HepG2 (cell line): ENCODE results near the gene TMBIM6. TPM values are rescaled to one million over a fixed set of nuclear protein-coding genes. Genes with fewer than 3 reads are reported as not detected.

Experiments
- ASH2L ChIP-seq: fragments of 300-600, 200-600 bp; sonication (generic); IDR thresholded peaks from 2 replicates; pipeline ENCODE4 v1.7.0; 2017; ENCODE audit warnings: low read depth, mild to moderate bottlenecking, moderate library complexity, mixed read lengths, low read length; ENCODE audit not compliant: insufficient read length
- BRCA1 ChIP-seq: sonication (generic); formaldehyde crosslinking; IDR thresholded peaks from 2 replicates; pipeline ENCODE4 v1.4.0; 2020; ENCODE audit warnings: missing genetic modification reagents
- ELF4 ChIP-seq: sonication (generic); formaldehyde crosslinking; IDR thresholded peaks from 2 replicates; pipeline ENCODE4 v1.5.0; 2020; ENCODE audit warnings: missing genetic modification reagents, mild to moderate bottlenecking, moderate library complexity, borderline replicate concordance
- FLYWCH1 ChIP-seq: sonication (generic); formaldehyde crosslinking; IDR thresholded peaks from 2 replicates; pipeline ENCODE4 v1.8.1; 2023; ENCODE audit warnings: mild to moderate bottlenecking, missing genetic modification reagents
- HNRNPL ChIP-seq: fragments of 200-400 bp; formaldehyde crosslinking; IDR thresholded peaks from 2 replicates; pipeline ENCODE4 v1.6.1; 2017; ENCODE audit warnings: mild to moderate bottlenecking, low read depth, low read length
- KLF12 ChIP-seq: sonication (generic); formaldehyde crosslinking; IDR thresholded peaks from 2 replicates; pipeline ENCODE4 v1.4.0; 2020; ENCODE audit warnings: missing genetic modification reagents, borderline replicate concordance
- NCOA2 ChIP-seq: sonication (generic); formaldehyde crosslinking; IDR thresholded peaks from 2 replicates; pipeline ENCODE4 v1.8.0; 2022; ENCODE audit warnings: inconsistent platforms
- PLRG1 ChIP-seq: fragments of 450-650 bp; conservative IDR thresholded peaks from 2 replicates; pipeline ENCODE4 v1.6.1; 2016
- SNRNP70 ChIP-seq: fragments of 200-400 bp; formaldehyde crosslinking; IDR thresholded peaks from 2 replicates; pipeline ENCODE4 v1.6.1; 2017; ENCODE audit warnings: mild to moderate bottlenecking, low read depth, low read length, moderate library complexity
- SOX5 ChIP-seq: IDR thresholded peaks from 2 replicates; pipeline ENCODE4 v1.6.1; 2016; ENCODE audit warnings: borderline replicate concordance
- ZBTB38 ChIP-seq: sonication (generic); formaldehyde crosslinking; IDR thresholded peaks from 2 replicates; pipeline ENCODE4 v1.5.1; 2020; ENCODE audit warnings: mild to moderate bottlenecking, missing genetic modification reagents
- ZNF468 ChIP-seq: sonication (generic); formaldehyde crosslinking; IDR thresholded peaks from 2 replicates; pipeline ENCODE4 v1.8.0; 2022; ENCODE audit warnings: mild to moderate bottlenecking, moderate library complexity, missing genetic modification reagents
- ZNF720 ChIP-seq: sonication (generic); formaldehyde crosslinking; IDR thresholded peaks from 2 replicates; pipeline ENCODE4 v1.4.0; 2020; ENCODE audit warnings: missing genetic modification reagents
- ZNF746 ChIP-seq: sonication (generic); formaldehyde crosslinking; IDR thresholded peaks from 2 replicates; pipeline ENCODE4 v1.8.0; 2022; ENCODE audit warnings: mild to moderate bottlenecking, missing genetic modification reagents
- ZSCAN31 ChIP-seq: sonication (generic); formaldehyde crosslinking; IDR thresholded peaks from 2 replicates; pipeline ENCODE4 v1.5.0; 2020; ENCODE audit warnings: low read depth, mild to moderate bottlenecking, missing genetic modification reagents
- polyA plus RNA-seq, 8 experiments: library from polyadenylated mRNA; depleted of rRNA in 3 of 8; stranded (reverse) in 7 of 8; unstranded in 1 of 8; fragments of >200 nt; fragmentation: Illumina TruSeq in 4 of 8; extraction: Trizol in 4 of 8; gene quantifications; 2 replicates each; pipeline versions ENCODE4 v1.2.1 to v1.2.3, GENCODE V29; 2011 to 2016; ENCODE audit warnings: low read depth in 4 of 8, missing spikeins in 1 of 8, mixed read lengths in 1 of 8; ENCODE audit not compliant: insufficient read depth in 1 of 8
- total RNA-seq, 5 experiments: library from RNA; depleted of rRNA; stranded (reverse); fragments of >200 nt; fragmentation: Illumina TruSeq; extraction: Trizol; gene quantifications; 2 replicates each; pipeline ENCODE4 v1.2.3, GENCODE V29; 2016; ENCODE audit warnings: low read depth in 1 of 5
- TF ChIP-seq, protein P1 (sequence below): sonication (generic); formaldehyde crosslinking; IDR thresholded peaks from 2 replicates; pipeline ENCODE4 v1.4.0; 2020; ENCODE audit warnings: missing genetic modification reagents
- TF ChIP-seq, protein P2 (sequence below): sonication (generic); formaldehyde crosslinking; IDR thresholded peaks from 2 replicates; pipeline ENCODE4 v1.4.0; 2020; ENCODE audit warnings: mild to moderate bottlenecking, missing genetic modification reagents, borderline replicate concordance
- TF ChIP-seq, protein P3 (sequence below): IDR thresholded peaks from 2 replicates; pipeline ENCODE4 v1.6.1; 2016; ENCODE audit warnings: control low read depth
- TF ChIP-seq, protein P4 (sequence below): sonication (generic); formaldehyde crosslinking; IDR thresholded peaks from 2 replicates; pipeline ENCODE4 v1.8.0; 2022; ENCODE audit warnings: mild to moderate bottlenecking, missing genetic modification reagents; ENCODE audit not compliant: insufficient replicate concordance
- TF ChIP-seq, protein P5 (sequence below): sonication (generic); formaldehyde crosslinking; IDR thresholded peaks from 2 replicates; pipeline ENCODE4 v1.8.0; 2022; ENCODE audit warnings: mild to moderate bottlenecking, missing genetic modification reagents, borderline replicate concordance

The TMBIM6 gene
- total and polyA plus RNA-seq, 2 of the 13 experiments (the other 11 are each of a cell fraction or from before 2014, with no cell fraction given) = 412 to 468 TPM

DNA sequence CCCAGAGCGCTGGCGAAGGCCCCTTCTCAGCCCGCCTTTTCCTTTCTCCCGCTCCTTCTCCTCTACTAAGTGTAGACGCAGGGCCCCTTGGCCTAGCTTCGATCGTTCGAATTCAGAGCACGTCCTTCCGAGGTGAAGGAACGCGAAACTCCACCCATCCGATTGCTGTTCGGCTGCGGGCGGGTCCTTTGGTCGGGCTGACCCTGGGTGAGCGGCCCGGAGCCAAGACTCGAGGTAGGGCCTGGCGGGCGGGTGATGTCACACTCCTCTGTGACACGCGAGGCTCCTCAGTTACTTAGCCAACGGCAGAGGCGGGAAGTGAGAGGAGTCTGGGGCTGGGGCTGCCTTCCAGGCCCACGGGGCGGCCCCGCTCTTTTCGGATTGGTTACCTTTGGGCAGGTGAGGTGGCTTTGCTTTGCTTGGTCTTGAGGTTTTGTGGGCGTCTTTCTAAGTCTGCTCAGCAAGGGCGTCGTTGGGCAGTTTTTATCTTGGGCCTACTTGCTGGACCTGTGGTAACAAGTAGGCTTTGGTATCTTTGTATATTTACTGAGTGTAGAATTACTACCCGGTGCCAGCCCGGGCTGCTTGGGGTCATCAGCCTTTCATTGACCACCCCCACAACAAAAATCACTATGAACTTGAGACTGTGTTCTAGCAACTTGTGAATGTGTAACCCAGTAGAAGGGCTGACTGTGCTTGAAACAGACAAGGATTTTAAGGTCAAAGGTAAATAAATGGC, 694 bp downstream of the TMBIM6 start (continued):
- no peak for TF ChIP-seq ZNF746 (CRISPR knock-in tag)
- TF ChIP-seq, protein P1, sequence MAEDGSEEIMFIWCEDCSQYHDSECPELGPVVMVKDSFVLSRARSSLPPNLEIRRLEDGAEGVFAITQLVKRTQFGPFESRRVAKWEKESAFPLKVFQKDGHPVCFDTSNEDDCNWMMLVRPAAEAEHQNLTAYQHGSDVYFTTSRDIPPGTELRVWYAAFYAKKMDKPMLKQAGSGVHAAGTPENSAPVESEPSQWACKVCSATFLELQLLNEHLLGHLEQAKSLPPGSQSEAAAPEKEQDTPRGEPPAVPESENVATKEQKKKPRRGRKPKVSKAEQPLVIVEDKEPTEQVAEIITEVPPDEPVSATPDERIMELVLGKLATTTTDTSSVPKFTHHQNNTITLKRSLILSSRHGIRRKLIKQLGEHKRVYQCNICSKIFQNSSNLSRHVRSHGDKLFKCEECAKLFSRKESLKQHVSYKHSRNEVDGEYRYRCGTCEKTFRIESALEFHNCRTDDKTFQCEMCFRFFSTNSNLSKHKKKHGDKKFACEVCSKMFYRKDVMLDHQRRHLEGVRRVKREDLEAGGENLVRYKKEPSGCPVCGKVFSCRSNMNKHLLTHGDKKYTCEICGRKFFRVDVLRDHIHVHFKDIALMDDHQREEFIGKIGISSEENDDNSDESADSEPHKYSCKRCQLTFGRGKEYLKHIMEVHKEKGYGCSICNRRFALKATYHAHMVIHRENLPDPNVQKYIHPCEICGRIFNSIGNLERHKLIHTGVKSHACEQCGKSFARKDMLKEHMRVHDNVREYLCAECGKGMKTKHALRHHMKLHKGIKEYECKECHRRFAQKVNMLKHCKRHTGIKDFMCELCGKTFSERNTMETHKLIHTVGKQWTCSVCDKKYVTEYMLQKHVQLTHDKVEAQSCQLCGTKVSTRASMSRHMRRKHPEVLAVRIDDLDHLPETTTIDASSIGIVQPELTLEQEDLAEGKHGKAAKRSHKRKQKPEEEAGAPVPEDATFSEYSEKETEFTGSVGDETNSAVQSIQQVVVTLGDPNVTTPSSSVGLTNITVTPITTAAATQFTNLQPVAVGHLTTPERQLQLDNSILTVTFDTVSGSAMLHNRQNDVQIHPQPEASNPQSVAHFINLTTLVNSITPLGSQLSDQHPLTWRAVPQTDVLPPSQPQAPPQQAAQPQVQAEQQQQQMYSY (CRISPR knock-in tag) = no peak
- TF ChIP-seq, protein P2, sequence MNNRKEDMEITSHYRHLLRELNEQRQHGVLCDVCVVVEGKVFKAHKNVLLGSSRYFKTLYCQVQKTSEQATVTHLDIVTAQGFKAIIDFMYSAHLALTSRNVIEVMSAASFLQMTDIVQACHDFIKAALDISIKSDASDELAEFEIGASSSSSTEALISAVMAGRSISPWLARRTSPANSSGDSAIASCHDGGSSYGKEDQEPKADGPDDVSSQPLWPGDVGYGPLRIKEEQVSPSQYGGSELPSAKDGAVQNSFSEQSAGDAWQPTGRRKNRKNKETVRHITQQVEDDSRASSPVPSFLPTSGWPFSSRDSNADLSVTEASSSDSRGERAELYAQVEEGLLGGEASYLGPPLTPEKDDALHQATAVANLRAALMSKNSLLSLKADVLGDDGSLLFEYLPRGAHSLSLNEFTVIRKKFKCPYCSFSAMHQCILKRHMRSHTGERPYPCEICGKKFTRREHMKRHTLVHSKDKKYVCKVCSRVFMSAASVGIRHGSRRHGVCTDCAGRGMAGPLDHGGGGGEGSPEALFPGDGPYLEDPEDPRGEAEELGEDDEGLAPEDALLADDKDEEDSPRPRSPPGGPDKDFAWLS (CRISPR knock-in tag) = no peak
- TF ChIP-seq, protein P3, sequence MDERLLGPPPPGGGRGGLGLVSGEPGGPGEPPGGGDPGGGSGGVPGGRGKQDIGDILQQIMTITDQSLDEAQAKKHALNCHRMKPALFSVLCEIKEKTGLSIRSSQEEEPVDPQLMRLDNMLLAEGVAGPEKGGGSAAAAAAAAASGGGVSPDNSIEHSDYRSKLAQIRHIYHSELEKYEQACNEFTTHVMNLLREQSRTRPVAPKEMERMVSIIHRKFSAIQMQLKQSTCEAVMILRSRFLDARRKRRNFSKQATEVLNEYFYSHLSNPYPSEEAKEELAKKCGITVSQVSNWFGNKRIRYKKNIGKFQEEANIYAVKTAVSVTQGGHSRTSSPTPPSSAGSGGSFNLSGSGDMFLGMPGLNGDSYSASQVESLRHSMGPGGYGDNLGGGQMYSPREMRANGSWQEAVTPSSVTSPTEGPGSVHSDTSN = no peak
- TF ChIP-seq ZBTB38 (CRISPR knock-in tag) = no peak
- peak; percentile 17; the same call in 1 of the 2 replicates for TF ChIP-seq NCOA2 (CRISPR knock-in tag)
- peak; percentile 29; the same call in 1 of the 2 replicates for TF ChIP-seq KLF12 (CRISPR knock-in tag)
- TF ChIP-seq, protein P4, sequence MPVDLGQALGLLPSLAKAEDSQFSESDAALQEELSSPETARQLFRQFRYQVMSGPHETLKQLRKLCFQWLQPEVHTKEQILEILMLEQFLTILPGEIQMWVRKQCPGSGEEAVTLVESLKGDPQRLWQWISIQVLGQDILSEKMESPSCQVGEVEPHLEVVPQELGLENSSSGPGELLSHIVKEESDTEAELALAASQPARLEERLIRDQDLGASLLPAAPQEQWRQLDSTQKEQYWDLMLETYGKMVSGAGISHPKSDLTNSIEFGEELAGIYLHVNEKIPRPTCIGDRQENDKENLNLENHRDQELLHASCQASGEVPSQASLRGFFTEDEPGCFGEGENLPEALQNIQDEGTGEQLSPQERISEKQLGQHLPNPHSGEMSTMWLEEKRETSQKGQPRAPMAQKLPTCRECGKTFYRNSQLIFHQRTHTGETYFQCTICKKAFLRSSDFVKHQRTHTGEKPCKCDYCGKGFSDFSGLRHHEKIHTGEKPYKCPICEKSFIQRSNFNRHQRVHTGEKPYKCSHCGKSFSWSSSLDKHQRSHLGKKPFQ = no peak
- no peak for TF ChIP-seq ELF4 (CRISPR knock-in tag)
- TF ChIP-seq, protein P5, sequence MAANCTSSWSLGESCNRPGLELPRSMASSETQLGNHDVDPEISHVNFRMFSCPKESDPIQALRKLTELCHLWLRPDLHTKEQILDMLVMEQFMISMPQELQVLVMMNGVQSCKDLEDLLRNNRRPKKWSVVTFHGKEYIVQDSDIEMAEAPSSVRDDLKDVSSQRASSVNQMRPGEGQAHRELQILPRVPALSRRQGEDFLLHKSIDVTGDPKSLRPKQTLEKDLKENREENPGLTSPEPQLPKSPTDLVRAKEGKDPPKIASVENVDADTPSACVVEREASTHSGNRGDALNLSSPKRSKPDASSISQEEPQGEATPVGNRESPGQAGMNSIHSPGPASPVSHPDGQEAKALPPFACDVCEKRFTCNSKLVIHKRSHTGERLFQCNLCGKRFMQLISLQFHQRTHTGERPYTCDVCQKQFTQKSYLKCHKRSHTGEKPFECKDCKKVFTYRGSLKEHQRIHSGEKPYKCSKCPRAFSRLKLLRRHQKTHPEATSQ (CRISPR knock-in tag) = no peak; the same call in 1 of the 2 replicates
- TF ChIP-seq PLRG1 = no peak
- TF ChIP-seq SNRNP70 = no peak
- peak; percentile 40 for TF ChIP-seq ASH2L
- TF ChIP-seq ZNF720 (CRISPR knock-in tag) = no peak
- TF ChIP-seq FLYWCH1 (CRISPR knock-in tag) = 0 out of 2 replicates have a peak, but pooled peaks have one; percentile 18
- TF ChIP-seq HNRNPL = 0 out of 2 replicates have a peak, but pooled peaks have one; percentile 11
- TF ChIP-seq ZSCAN31 (CRISPR knock-in tag) = no peak
- peak; percentile 9; the same call in 1 of the 2 replicates for TF ChIP-seq SOX5 (CRISPR knock-in tag)
- no peak for TF ChIP-seq ZNF468 (CRISPR knock-in tag)
- no peak; the same call in 1 of the 2 replicates for TF ChIP-seq BRCA1 (CRISPR knock-in tag)
